ENCODE measurements around the gene ABCA10. TPM values are rescaled to one million over a fixed set of nuclear protein-coding genes. Genes with fewer than 3 reads are reported as not detected.
"Not testable (repeated sequence)": the region's sequence is repeated elsewhere in the genome, so short reads cannot be mapped to it uniquely, and the experiment has no call there.

Gene ABCA10
- total RNA-seq, 1 experiment from 2014 or later: 0.90 TPM

GRCh38 chr17:69198238-69198637 is 30.4 kb downstream of the ABCA10 start:
- TF ChIP-seq CTCF (IDR thresholded peaks at IDR 0.05) (no peak), TCF7L2 (IDR thresholded peaks at IDR 0.05; ENCODE audit: low read depth, low read length) (no peak), SIN3A (IDR thresholded peaks at IDR 0.05; ENCODE audit: borderline replicate concordance, insufficient read depth, low read depth, low read length) (no peak), REST (IDR thresholded peaks at IDR 0.05; ENCODE audit: insufficient read depth in 1 of 2, low read depth in 2 of 2, low read length in 1 of 2) (no peak), POLR2AphosphoS5 (IDR thresholded peaks at IDR 0.05; ENCODE audit: low read depth, low read length) (no peak)
- POLR2A ChIA-PET: no interaction called here
- no peaks in the 10 kb centered on the region for H3K4me1 ChIP-seq (ENCODE audit: control insufficient read depth, insufficient read depth, low read length)
- no TSS peak for BruUV-seq (replicated peaks)
- DNase-seq (ENCODE audit: low read depth, low spot score) (no peak), ATAC-seq (no peak)
- no peaks in the 10 kb centered on the region for H3K9me3 ChIP-seq (ENCODE audit: control insufficient read depth, insufficient read depth, low read depth, low read length)
- in situ Hi-C loops (cut with HindIII; ENCODE audit: low pct_unique_long_range_greater_than_20kb, low sequenced_read_pairs) (no loop called here), intact Hi-C loops (cut with micrococcal nuclease; ENCODE audit: unreplicated experiment) (no loop called here)
- H3K4me3 ChIP-seq (ENCODE audit: low read depth in 2 of 2, low read length in 2 of 2): no peak overlapping the region
- H3K36me3 ChIP-seq (ENCODE audit: control insufficient read depth, insufficient read depth, low read length): no peaks in the 10 kb centered on the region
- no peak overlapping the region for H3K27ac ChIP-seq (ENCODE audit: low read length)
- CTCF ChIA-PET: no interaction called here
- H3K27me3 ChIP-seq (ENCODE audit: control insufficient read depth, insufficient read depth, low read length): no peaks in the 10 kb centered on the region

GRCh38 chr17:69196105-69196653 is 32.4 kb downstream of the ABCA10 start:
- H3K27ac ChIP-seq (ENCODE audit: low read length); DNase-seq (ENCODE audit: low read depth, low spot score); ATAC-seq; in situ Hi-C loops (cut with HindIII; ENCODE audit: low pct_unique_long_range_greater_than_20kb, low sequenced_read_pairs); BruUV-seq (replicated peaks); H3K27me3 ChIP-seq (ENCODE audit: control insufficient read depth, insufficient read depth, low read length); intact Hi-C loops (cut with micrococcal nuclease; ENCODE audit: unreplicated experiment); H3K4me3 ChIP-seq (ENCODE audit: low read depth in 2 of 2, low read length in 2 of 2); H3K9me3 ChIP-seq (ENCODE audit: control insufficient read depth, insufficient read depth, low read depth, low read length); H3K36me3 ChIP-seq (ENCODE audit: control insufficient read depth, insufficient read depth, low read length); POLR2A ChIA-PET; CTCF ChIA-PET; H3K4me1 ChIP-seq (ENCODE audit: control insufficient read depth, insufficient read depth, low read length): not testable (repeated sequence)

- in situ Hi-C loops (cut with HindIII; ENCODE audit: low pct_unique_long_range_greater_than_20kb, low sequenced_read_pairs) (no loop called here), intact Hi-C loops (cut with micrococcal nuclease; ENCODE audit: unreplicated experiment) (no loop called here)
- ChIA-PET CTCF (no interaction called here), POLR2A (no interaction called here)
- no peaks in the 10 kb centered on the region for H3K4me1 ChIP-seq (ENCODE audit: control insufficient read depth, insufficient read depth, low read length)
- BruUV-seq (replicated peaks): no TSS peak
- TF ChIP-seq REST (IDR thresholded peaks at IDR 0.05; ENCODE audit: insufficient read depth in 1 of 2, low read depth in 2 of 2, low read length in 1 of 2): no peak
- no peak for TF ChIP-seq SIN3A (IDR thresholded peaks at IDR 0.05; ENCODE audit: borderline replicate concordance, insufficient read depth, low read depth, low read length)
- no peak for TF ChIP-seq TCF7L2 (IDR thresholded peaks at IDR 0.05; ENCODE audit: low read depth, low read length)
- TF ChIP-seq CTCF (IDR thresholded peaks at IDR 0.05): no peak
- TF ChIP-seq POLR2AphosphoS5 (IDR thresholded peaks at IDR 0.05; ENCODE audit: low read depth, low read length): no peak
- ATAC-seq: no peak
- H3K36me3 ChIP-seq (ENCODE audit: control insufficient read depth, insufficient read depth, low read length): no peaks in the 10 kb centered on the region
- no peak overlapping the region for H3K4me3 ChIP-seq (ENCODE audit: low read depth in 2 of 2, low read length in 2 of 2)
- no peaks in the 10 kb centered on the region for H3K27me3 ChIP-seq (ENCODE audit: control insufficient read depth, insufficient read depth, low read length)
- H3K9me3 ChIP-seq (ENCODE audit: control insufficient read depth, insufficient read depth, low read depth, low read length): no peaks in the 10 kb centered on the region
- DNase-seq (ENCODE audit: low read depth, low spot score): no peak
- H3K27ac ChIP-seq (ENCODE audit: low read length): no peak overlapping the region
These were observed 35.9 kb downstream of the ABCA10 start for GRCh38 chr17:69192754-69193153.
